Measurements from ENCODE around the gene OASL. TPM values are rescaled to one million over a fixed set of nuclear protein-coding genes. Genes with fewer than 3 reads are reported as not detected.

The OASL gene
- total and polyA plus RNA-seq, 10 of the 15 experiments (the other 5 are each of a cell fraction or from before 2014, with no cell fraction given), result 2.3 to 9.1 (median 2.7) TPM

- Histone ChIP-seq H3K27me3 (replicated peaks in 1 of 2; ENCODE audit: control insufficient read depth in 2 of 2, insufficient read depth in 2 of 2, low read length in 1 of 2) (no peaks in the 10 kb centered on the region), H3K9me3 (replicated peaks; ENCODE audit: control insufficient read depth, insufficient read depth, low read length) (no peaks in the 10 kb centered on the region; the same call in 2 of the 3 replicates), H3K36me3 (ENCODE audit: control insufficient read depth in 2 of 2, insufficient read depth in 2 of 2, low read length in 1 of 2) (no peaks in the 10 kb centered on the region), H2AFZ (ENCODE audit: control insufficient read depth, low read depth, low read length) (no peak overlapping the region), H3K9ac (ENCODE audit: control insufficient read depth, insufficient read depth, low read length) (no peak overlapping the region), H3K4me3 (no peak overlapping the region), H3K79me2 (ENCODE audit: control insufficient read depth, insufficient read depth, low read length) (peaks cover 2% of the 10 kb centered on the region), H3K4me2 (ENCODE audit: control insufficient read depth, insufficient read depth) (no peak overlapping the region; the same call in 1 of the 2 replicates), H3K27ac (ENCODE audit: control insufficient read depth, insufficient read depth) (no peak overlapping the region), H4K20me1 (ENCODE audit: control insufficient read depth, insufficient read depth) (no peaks in the 10 kb centered on the region), H3K4me1 (ENCODE audit: control insufficient read depth, insufficient read depth, low read length) (peaks cover 12% of the 10 kb centered on the region)
- TF ChIP-seq LARP7 (IDR thresholded peaks at IDR 0.05) (no peak), SUPT20H (IDR thresholded peaks at IDR 0.05; ENCODE audit: borderline replicate concordance, control insufficient read depth, low read depth, low read length) (no peak), NFXL1 (IDR thresholded peaks at IDR 0.05; ENCODE audit: borderline replicate concordance) (no peak), TARDBP (IDR thresholded peaks at IDR 0.05; ENCODE audit: borderline replicate concordance) (no peak), SIN3A (IDR thresholded peaks at IDR 0.05; ENCODE audit: low read depth, low read length) (no peak)
- no TSS peak for BruUV-seq (replicated peaks)
- DNase-seq (ENCODE audit: low read depth, low spot score) (peak; percentile 38), ATAC-seq (peak; percentile 69), FAIRE-seq (no peak)
- ChIA-PET CTCF (interaction anchor here (0.9 to 2.7 kb wide), 3 partner anchors 26 to 126 kb away, joined by 3 to 8 read pairs (median 3); no protein-coding TSS in a partner anchor), SMC1A (ENCODE audit: uncharacterized antibody, unreplicated experiment) (interaction anchor here (1.0 kb wide), 1 partner anchor 81 kb away, joined by 3 read pairs; no protein-coding TSS in a partner anchor), RAD21 (ENCODE audit: unreplicated experiment) (no interaction called here), POLR2A (interaction anchor here (0.5 to 1.1 kb wide), 2 partner anchors 17 to 157 kb away, joined by 3 to 5 read pairs; no protein-coding TSS in a partner anchor)
- intact Hi-C loops (cut with micrococcal nuclease; ENCODE audit: unreplicated experiment), result no loop called here
- in situ Hi-C loops (cut with MboI), result no loop called here
- 39% methylated on average over 10 of the region's 10 CpGs for WGBS (ENCODE audit: insufficient coverage, insufficient replicate concordance, low lambda C conversion rate, missing lambda C conversion rate)
Measured at GRCh38 chr12:121033625-121034349, 5.3 kb downstream of the OASL start.

GRCh38 chr12:121030576-121031212, 8.4 kb downstream of the OASL start:
- ChIA-PET POLR2A (no interaction called here), SMC1A (ENCODE audit: uncharacterized antibody, unreplicated experiment) (no interaction called here), RAD21 (ENCODE audit: unreplicated experiment) (no interaction called here), CTCF (interaction anchor here (1.0 kb wide), 1 partner anchor 11 kb away, joined by 4 read pairs; no protein-coding TSS in a partner anchor)
- H3K36me3 ChIP-seq (ENCODE audit: control insufficient read depth in 2 of 2, insufficient read depth in 2 of 2, low read length in 1 of 2), result no peaks in the 10 kb centered on the region
- intact Hi-C loops (cut with micrococcal nuclease; ENCODE audit: unreplicated experiment), result no loop called here
- H3K27ac ChIP-seq (ENCODE audit: control insufficient read depth, insufficient read depth), result no peak overlapping the region
- H3K4me3 ChIP-seq, result no peak overlapping the region
- ATAC-seq (no peak), DNase-seq (ENCODE audit: low read depth, low spot score) (no peak), FAIRE-seq (no peak)
- H3K27me3 ChIP-seq (replicated peaks in 1 of 2; ENCODE audit: control insufficient read depth in 2 of 2, insufficient read depth in 2 of 2, low read length in 1 of 2), result no peaks in the 10 kb centered on the region
- H3K9ac ChIP-seq (ENCODE audit: control insufficient read depth, insufficient read depth, low read length), result no peak overlapping the region
- H3K4me2 ChIP-seq (ENCODE audit: control insufficient read depth, insufficient read depth), result no peak overlapping the region
- WGBS (ENCODE audit: insufficient coverage, insufficient replicate concordance, low lambda C conversion rate, missing lambda C conversion rate), result 76% methylated on average over 10 of the region's 10 CpGs
- H3K4me1 ChIP-seq (ENCODE audit: control insufficient read depth, insufficient read depth, low read length), result no peaks in the 10 kb centered on the region
- in situ Hi-C loops (cut with MboI), result no loop called here
- H4K20me1 ChIP-seq (ENCODE audit: control insufficient read depth, insufficient read depth), result no peaks in the 10 kb centered on the region
- BruUV-seq (replicated peaks), result no TSS peak
- no peaks in the 10 kb centered on the region for H3K79me2 ChIP-seq (ENCODE audit: control insufficient read depth, insufficient read depth, low read length)
- no peak overlapping the region for H2AFZ ChIP-seq (ENCODE audit: control insufficient read depth, low read depth, low read length)
- H3K9me3 ChIP-seq (replicated peaks; ENCODE audit: control insufficient read depth, insufficient read depth, low read length), result no peaks in the 10 kb centered on the region
- TF ChIP-seq BCL11A (IDR thresholded peaks at IDR 0.05; ENCODE audit: low read depth, low read length) (no peak), ESRRA (IDR thresholded peaks at IDR 0.05; ENCODE audit: low read length) (no peak), ZBTB4 (CRISPR knock-in tag; IDR thresholded peaks at IDR 0.05) (no peak), SRF (IDR thresholded peaks at IDR 0.05; ENCODE audit: low read depth in 2 of 2, low read length in 2 of 2) (no peak), POLR2AphosphoS2 (IDR thresholded peaks at IDR 0.05; ENCODE audit: low read depth, low read length) (no peak), MEF2A (IDR thresholded peaks at IDR 0.05; ENCODE audit: insufficient read depth, low read depth, low read length) (no peak), ZNF217 (IDR thresholded peaks at IDR 0.05) (no peak), IKZF1 (conservative IDR thresholded peaks at IDR 0.05) (no peak)

All from GM12878 (cell line).